CD8-positive, alpha-beta memory T cell (primary cell): ENCODE data around the gene DMC1. TPM values are rescaled to one million over a fixed set of nuclear protein-coding genes. Genes with fewer than 3 reads are reported as not detected.
A peak's percentile ranks its signal among the peaks of the same experiment; 100 is the strongest.

Experiments
- CTCF ChIA-PET: fragments of 350-600 bp; sonication (Branson Sonifier 250); formaldehyde crosslinking; loops from one replicate; lab custom pipeline; 2021; ENCODE audit warnings: antibody characterized with exemption; lab: Charles Lee
- POLR2A ChIA-PET: fragments of 350-600 bp; sonication (Branson Sonifier 250); formaldehyde crosslinking; loops from one replicate; lab custom pipeline; 2021; ENCODE audit warnings: antibody characterized with exemption; lab: Charles Lee
- DNase-seq, 5 donors: peaks; one replicate each; pipeline versions ENCODE4 v3.0.0 to v3.0.0-alpha.2; 2020 to 2022; ENCODE audit warnings: mixed read lengths in 1 of 5
- H3K27ac ChIP-seq: one replicate; pipeline ENCODE4 v1.7.0; 2013; ENCODE audit warnings: low read depth, mild to moderate bottlenecking, low read length, moderate library complexity
- H3K27me3 ChIP-seq: 2 replicates; pipeline ENCODE4 v1.7.0; 2013; ENCODE audit warnings: low read length, mild to moderate bottlenecking; ENCODE audit not compliant: insufficient read depth, poor library complexity, severe bottlenecking
- H3K36me3 ChIP-seq: 2 replicates; pipeline ENCODE4 v1.7.0; 2013; ENCODE audit warnings: mild to moderate bottlenecking, low read length, moderate library complexity; ENCODE audit not compliant: insufficient read depth
- H3K4me1 ChIP-seq: 2 replicates; pipeline ENCODE4 v1.7.0; 2013; ENCODE audit warnings: mild to moderate bottlenecking, low read length, moderate library complexity; ENCODE audit not compliant: insufficient read depth
- H3K4me3 ChIP-seq: 2 replicates; pipeline ENCODE4 v1.7.0; 2013; ENCODE audit warnings: mild to moderate bottlenecking, low read length
- H3K9me3 ChIP-seq: 2 replicates; pipeline ENCODE4 v1.7.0; 2013; ENCODE audit warnings: mild to moderate bottlenecking, low read length
- H3K27ac Mint-ChIP-seq, 8 donors: one replicate each; pipeline ENCODE4 v1.8.0; 2020 to 2021; ENCODE audit warnings: mixed read lengths in 8 of 8, mild to moderate bottlenecking in 6 of 8, inconsistent platforms in 3 of 8, moderate library complexity in 3 of 8
- H3K27me3 Mint-ChIP-seq, 2 donors: one replicate each; pipeline ENCODE4 v1.8.0; 2020 to 2021; ENCODE audit warnings: mixed read lengths in 2 of 2, mild to moderate bottlenecking in 1 of 2, moderate library complexity in 1 of 2
- H3K36me3 Mint-ChIP-seq, 3 donors: one replicate each; pipeline ENCODE4 v1.8.0; 2020 to 2021; ENCODE audit warnings: mixed read lengths in 3 of 3, inconsistent platforms in 1 of 3, mild to moderate bottlenecking in 1 of 3
- H3K4me1 Mint-ChIP-seq, 3 donors: one replicate each; pipeline ENCODE4 v1.8.0; 2020 to 2021; ENCODE audit warnings: mixed read lengths in 3 of 3, inconsistent platforms in 1 of 3, mild to moderate bottlenecking in 1 of 3
- H3K4me3 Mint-ChIP-seq, 7 donors: one replicate each; pipeline ENCODE4 v1.8.0; 2020 to 2021; ENCODE audit warnings: mixed read lengths in 7 of 7, mild to moderate bottlenecking in 6 of 7, moderate library complexity in 4 of 7, inconsistent platforms in 2 of 7
- H3K9me3 Mint-ChIP-seq, 5 donors: one replicate each; pipeline ENCODE4 v1.8.0; 2020 to 2022; ENCODE audit warnings: mixed read lengths in 5 of 5, mild to moderate bottlenecking in 3 of 5, moderate library complexity in 2 of 5, inconsistent platforms in 1 of 5
- polyA plus RNA-seq: library from polyadenylated mRNA; unstranded; fragments of 300-500 nt; fragmentation: Illumina TruSeq; gene quantifications from one replicate; pipeline ENCODE4 v1.2.3, GENCODE V29; 2021
- total RNA-seq, 2 experiments: library from RNA; stranded (reverse); gene quantifications; one replicate each; pipeline ENCODE4 v1.2.3, GENCODE V29; 2021

Gene DMC1
- total and polyA plus RNA-seq, 3 experiments from 2014 or later, result 10.9 to 17.2 TPM; not detected in 1

GRCh38 chr22:38578505-38578904 lies 8.5 kb upstream of the DMC1 start:
- H3K4me1 Mint-ChIP-seq, result no peaks in the 10 kb centered on the region
- Histone ChIP-seq H3K36me3 (no peaks in the 10 kb centered on the region), H3K4me1 (no peaks in the 10 kb centered on the region), H3K27ac (no peak overlapping the region), H3K9me3 (no peaks in the 10 kb centered on the region), H3K27me3 (no peaks in the 10 kb centered on the region), H3K4me3 (no peak overlapping the region)
- CTCF ChIA-PET, result no interaction called here
- H3K27ac Mint-ChIP-seq, result no peak overlapping the region
- H3K4me3 Mint-ChIP-seq, result no peak overlapping the region
- H3K9me3 Mint-ChIP-seq, result no peaks in the 10 kb centered on the region
- POLR2A ChIA-PET, result no interaction called here
- H3K27me3 Mint-ChIP-seq, result peaks cover 1 to 9% of the 10 kb centered on the region in 2 donors
- no peak for DNase-seq
- no peaks in the 10 kb centered on the region for H3K36me3 Mint-ChIP-seq

GRCh38 chr22:38572065-38572464 lies 2.1 kb upstream of the DMC1 start:
- Histone ChIP-seq H3K36me3 (no peaks in the 10 kb centered on the region), H3K27me3 (no peaks in the 10 kb centered on the region), H3K4me3 (no peak overlapping the region), H3K27ac (no peak overlapping the region), H3K9me3 (no peaks in the 10 kb centered on the region), H3K4me1 (peaks cover 15% of the 10 kb centered on the region)
- POLR2A ChIA-PET, result interaction anchor here (0.6 kb wide), 1 partner anchor 87 kb away, joined by 5 read pairs; no protein-coding TSS in a partner anchor
- peak in 2 of 5 donors; percentile 18 to 28 for DNase-seq
- no peak overlapping the region for H3K27ac Mint-ChIP-seq
- CTCF ChIA-PET, result interaction anchor here (1.0 to 1.3 kb wide), 5 partner anchors 11 to 520 kb away, joined by 3 to 7 read pairs (median 3); no protein-coding TSS in a partner anchor
- peaks cover 0 to 1% (median 0%) of the 10 kb centered on the region in 3 donors for H3K36me3 Mint-ChIP-seq
- no peak overlapping the region for H3K4me3 Mint-ChIP-seq
- H3K4me1 Mint-ChIP-seq, result peaks cover 13 to 23% (median 20%) of the 10 kb centered on the region in 3 donors
- H3K9me3 Mint-ChIP-seq, result no peaks in the 10 kb centered on the region
- H3K27me3 Mint-ChIP-seq, result no peaks in the 10 kb centered on the region

GRCh38 chr22:38570779-38571364 lies 889 bp upstream of the DMC1 start:
- ChIA-PET CTCF (interaction anchor here (0.6 kb wide), 1 partner anchor 704 kb away, joined by 4 read pairs; no protein-coding TSS in a partner anchor), POLR2A (no interaction called here)
- DNase-seq, result peak; percentile 2 to 59 (median 23)
- Histone ChIP-seq H3K9me3 (no peaks in the 10 kb centered on the region), H3K4me3 (peak overlapping the region; percentile 91), H3K36me3 (no peaks in the 10 kb centered on the region), H3K27me3 (no peaks in the 10 kb centered on the region), H3K27ac (peak overlapping the region; percentile 74), H3K4me1 (peaks cover 15% of the 10 kb centered on the region)
- H3K27ac Mint-ChIP-seq, result peak overlapping the region; percentile 66 to 98 (median 94)
- H3K27me3 Mint-ChIP-seq, result no peaks in the 10 kb centered on the region
- no peaks in the 10 kb centered on the region for H3K9me3 Mint-ChIP-seq
- peaks cover 13 to 23% (median 20%) of the 10 kb centered on the region in 3 donors for H3K4me1 Mint-ChIP-seq
- H3K36me3 Mint-ChIP-seq, result peaks cover 0 to 1% (median 0%) of the 10 kb centered on the region in 3 donors
- H3K4me3 Mint-ChIP-seq, result peak overlapping the region; percentile 85 to 96 (median 91)

GRCh38 chr22:38569181-38569971 lies 607 bp downstream of the DMC1 start:
- Histone ChIP-seq H3K36me3 (no peaks in the 10 kb centered on the region), H3K4me3 (peak overlapping the region; percentile 69), H3K9me3 (no peaks in the 10 kb centered on the region), H3K27ac (peak overlapping the region; percentile 50), H3K27me3 (no peaks in the 10 kb centered on the region), H3K4me1 (peaks cover 15% of the 10 kb centered on the region)
- H3K4me3 Mint-ChIP-seq, result peak overlapping the region; percentile 85 to 96 (median 91)
- peak overlapping the region in 6 of 8 donors; percentile 46 to 89 (median 78) for H3K27ac Mint-ChIP-seq
- ChIA-PET CTCF (no interaction called here), POLR2A (no interaction called here)
- peaks cover 13 to 23% (median 20%) of the 10 kb centered on the region in 3 donors for H3K4me1 Mint-ChIP-seq
- peaks cover 0 to 1% (median 0%) of the 10 kb centered on the region in 3 donors for H3K36me3 Mint-ChIP-seq
- peak in 1 of 5 donors; percentile 4 for DNase-seq
- H3K9me3 Mint-ChIP-seq, result no peaks in the 10 kb centered on the region
- no peaks in the 10 kb centered on the region for H3K27me3 Mint-ChIP-seq

- Histone ChIP-seq H3K9me3 (no peaks in the 10 kb centered on the region), H3K27ac (no peak overlapping the region), H3K4me1 (peaks cover 15% of the 10 kb centered on the region), H3K36me3 (no peaks in the 10 kb centered on the region), H3K4me3 (no peak overlapping the region), H3K27me3 (no peaks in the 10 kb centered on the region)
- POLR2A ChIA-PET, result interaction anchor here (0.6 kb wide), 1 partner anchor 1031 kb away, joined by 3 read pairs; no protein-coding TSS in a partner anchor
- Mint-ChIP-seq H3K4me3 (peak overlapping the region in 3 of 7 donors; percentile 12 to 57 (median 31)), H3K36me3 (peaks cover 0 to 1% (median 0%) of the 10 kb centered on the region in 3 donors), H3K9me3 (no peaks in the 10 kb centered on the region), H3K27ac (peak overlapping the region in 3 of 8 donors; percentile 18 to 88 (median 44)), H3K27me3 (no peaks in the 10 kb centered on the region), H3K4me1 (peaks cover 13 to 23% (median 20%) of the 10 kb centered on the region in 3 donors)
- DNase-seq, result no peak
- CTCF ChIA-PET, result no interaction called here
Observed at GRCh38 chr22:38567531-38568285, 2.3 kb downstream of the DMC1 start.

GRCh38 chr22:38566726-38567504 lies 3.1 kb downstream of the DMC1 start:
- Mint-ChIP-seq H3K4me3 (peak overlapping the region in 1 of 7 donors; percentile 31), H3K27ac (peak overlapping the region in 2 of 8 donors; percentile 44 to 46), H3K27me3 (no peaks in the 10 kb centered on the region), H3K36me3 (peaks cover 0 to 1% (median 0%) of the 10 kb centered on the region in 3 donors), H3K9me3 (no peaks in the 10 kb centered on the region), H3K4me1 (peaks cover 13 to 23% (median 20%) of the 10 kb centered on the region in 3 donors)
- Histone ChIP-seq H3K36me3 (no peaks in the 10 kb centered on the region), H3K27me3 (no peaks in the 10 kb centered on the region), H3K9me3 (no peaks in the 10 kb centered on the region), H3K27ac (no peak overlapping the region), H3K4me1 (peaks cover 15% of the 10 kb centered on the region), H3K4me3 (no peak overlapping the region)
- no peak for DNase-seq
- ChIA-PET POLR2A (interaction anchor here (0.6 kb wide), 1 partner anchor 1032 kb away, joined by 3 read pairs; no protein-coding TSS in a partner anchor), CTCF (no interaction called here)

- Histone ChIP-seq H3K4me1 (peaks cover 5% of the 10 kb centered on the region), H3K27me3 (no peaks in the 10 kb centered on the region), H3K36me3 (no peaks in the 10 kb centered on the region), H3K9me3 (no peaks in the 10 kb centered on the region), H3K27ac (no peak overlapping the region), H3K4me3 (no peak overlapping the region)
- H3K27ac Mint-ChIP-seq, result no peak overlapping the region
- H3K9me3 Mint-ChIP-seq, result no peaks in the 10 kb centered on the region
- ChIA-PET POLR2A (no interaction called here), CTCF (no interaction called here)
- peaks cover 2 to 11% (median 8%) of the 10 kb centered on the region in 3 donors for H3K4me1 Mint-ChIP-seq
- H3K4me3 Mint-ChIP-seq, result no peak overlapping the region
- no peaks in the 10 kb centered on the region for H3K27me3 Mint-ChIP-seq
- no peak for DNase-seq
- H3K36me3 Mint-ChIP-seq, result peaks cover 0 to 1% (median 0%) of the 10 kb centered on the region in 3 donors
Observed at GRCh38 chr22:38565441-38565840, 4.5 kb downstream of the DMC1 start.
